Activated gamma-delta T cell treated with anti-CD3 and anti-CD28 coated beads, Interleukin-2, amount 50 U/mL, for 16 hours (primary cell): ENCODE results near the gene NPLOC4.

Experiments
- DNase-seq: peaks from one replicate; pipeline ENCODE4 v3.0.0-alpha.2; 2020; ENCODE audit warnings: low read depth

The NPLOC4 gene

GRCh38 chr17:81583589-81584342 lies 53.1 kb downstream of the NPLOC4 start:
- no peak for DNase-seq

- no peak for DNase-seq
These were observed 54.2 kb downstream of the NPLOC4 start for GRCh38 chr17:81582749-81583148.

GRCh38 chr17:81582341-81582740 lies 54.6 kb downstream of the NPLOC4 start:
- no peak for DNase-seq

GRCh38 chr17:81581758-81582157 lies 55.2 kb downstream of the NPLOC4 start:
- DNase-seq, result no peak

- DNase-seq, result no peak
These were observed 56.4 kb downstream of the NPLOC4 start for GRCh38 chr17:81580481-81580880.

GRCh38 chr17:81579821-81580321 lies 57.0 kb downstream of the NPLOC4 start:
- DNase-seq, result no peak

GRCh38 chr17:81579298-81579697 lies 57.6 kb downstream of the NPLOC4 start:
- no peak for DNase-seq

- DNase-seq, result no peak
These were observed 58.2 kb downstream of the NPLOC4 start for GRCh38 chr17:81578561-81579225.

- no peak for DNase-seq
These were observed 58.9 kb downstream of the NPLOC4 start for GRCh38 chr17:81578038-81578441.

- no peak for DNase-seq
These were observed 59.5 kb downstream of the NPLOC4 start for GRCh38 chr17:81577278-81578000.

GRCh38 chr17:81576621-81577277 lies 60.2 kb downstream of the NPLOC4 start:
- no peak for DNase-seq

- no peak for DNase-seq
These were observed 61.1 kb downstream of the NPLOC4 start for GRCh38 chr17:81575836-81576235.

GRCh38 chr17:81574643-81574956 lies 62.3 kb downstream of the NPLOC4 start:
- DNase-seq, result no peak

GRCh38 chr17:81573794-81574642 lies 62.9 kb downstream of the NPLOC4 start:
- no peak for DNase-seq

GRCh38 chr17:81572563-81573168 lies 64.2 kb downstream of the NPLOC4 start:
- no peak for DNase-seq

- no peak for DNase-seq
These were observed 65.9 kb downstream of the NPLOC4 start for GRCh38 chr17:81570964-81571363.

- DNase-seq, result no peak
These were observed 66.9 kb downstream of the NPLOC4 start for GRCh38 chr17:81569986-81570514.

GRCh38 chr17:81568416-81568815 lies 68.5 kb downstream of the NPLOC4 start:
- DNase-seq, result no peak

- no peak for DNase-seq
These were observed 69.7 kb downstream of the NPLOC4 start for GRCh38 chr17:81567191-81567590.

GRCh38 chr17:81566461-81567126 lies 70.3 kb downstream of the NPLOC4 start:
- no peak for DNase-seq
